GM18502 (cell line): Measurements from ENCODE around the gene SCYGR1.
"Not testable (repeated sequence)": the region's sequence is repeated elsewhere in the genome, so short reads cannot be mapped to it uniquely, and the experiment has no call there.

Experiments
- ATAC-seq: cut with Tn5 transposase; IDR thresholded peaks from one replicate; pipeline ENCODE4 v1.9.1; 2021; ENCODE audit warnings: mild to moderate bottlenecking; ENCODE audit not compliant: unreplicated experiment, poor library complexity

SCYGR1 gene

GRCh38 chr2:227404585-227405271, 17.0 kb upstream of the SCYGR1 start:
- no peak for ATAC-seq

GRCh38 chr2:227402959-227403358, 15.2 kb upstream of the SCYGR1 start:
- ATAC-seq, result no peak

- ATAC-seq, result no peak
These were observed 14.6 kb upstream of the SCYGR1 start for GRCh38 chr2:227402321-227402720.

GRCh38 chr2:227401550-227401949, 13.8 kb upstream of the SCYGR1 start:
- no peak for ATAC-seq

- no peak for ATAC-seq
These were observed 11.2 kb upstream of the SCYGR1 start for GRCh38 chr2:227398684-227399670.

GRCh38 chr2:227397562-227397961, 9.8 kb upstream of the SCYGR1 start:
- no peak for ATAC-seq

- ATAC-seq, result no peak
These were observed 7.8 kb upstream of the SCYGR1 start for GRCh38 chr2:227395556-227395955.

- no peak for ATAC-seq
These were observed 6.7 kb upstream of the SCYGR1 start for GRCh38 chr2:227394401-227394800.

GRCh38 chr2:227390468-227391256, 2.9 kb upstream of the SCYGR1 start:
- no peak for ATAC-seq

- ATAC-seq, result no peak
These were observed 1.9 kb upstream of the SCYGR1 start for GRCh38 chr2:227389661-227390060.

GRCh38 chr2:227389231-227389630, 1.5 kb upstream of the SCYGR1 start:
- ATAC-seq, result no peak

- ATAC-seq, result no peak
These were observed 825 bp upstream of the SCYGR1 start for GRCh38 chr2:227388537-227389011.

GRCh38 chr2:227386630-227387029, 1.1 kb downstream of the SCYGR1 start:
- no peak for ATAC-seq

GRCh38 chr2:227383686-227384085, 4.1 kb downstream of the SCYGR1 start:
- no peak for ATAC-seq

GRCh38 chr2:227382241-227382835, 5.4 kb downstream of the SCYGR1 start:
- not testable (repeated sequence) for ATAC-seq

GRCh38 chr2:227379095-227379494, 8.7 kb downstream of the SCYGR1 start, which contains the start of gene TM4SF20:
Gene TM4SF20 (minus strand): TSS chr2:227379306. CDS start chr2:227379268, 38 bp downstream.
- no peak for ATAC-seq

- ATAC-seq, result no peak
These were observed 9.4 kb downstream of the SCYGR1 start for GRCh38 chr2:227378371-227378782.

GRCh38 chr2:227377467-227378351, 10.0 kb downstream of the SCYGR1 start:
- ATAC-seq, result no peak
